HCT116 (cell line): ENCODE results near the gene AGTPBP1. TPM values are rescaled to one million over a fixed set of nuclear protein-coding genes. Genes with fewer than 3 reads are reported as not detected.

ENCODE experiments used
- ATAC-seq: fragments of 200-7000 bp; cut with Tn5 transposase; 2 replicates; pipeline ENCODE4 v1.9.1; 2020; ENCODE audit warnings: mild to moderate bottlenecking, moderate library complexity
- BruUV-seq: library from RNA; stranded (reverse); fragments of 400-500 nt; replicated peaks from 2 replicates; lab custom pipeline; 2021; lab: Mats Ljungman, UMichigan
- CTCF ChIA-PET: fragments of 300-600 bp; sonication (Branson Sonifier 250); formaldehyde crosslinking; loops from one replicate; lab custom pipeline; 2021; ENCODE audit warnings: antibody characterized with exemption; lab: Charles Lee
- POLR2A ChIA-PET: fragments of 300-600, 350-600 bp; sonication (Branson Sonifier 250); formaldehyde crosslinking; loops from one replicate; lab custom pipeline; 2021; ENCODE audit warnings: antibody characterized with exemption; lab: Charles Lee
- RAD21 ChIA-PET, 2 experiments: fragments of 300-600 bp; sonication (Branson Sonifier 250); formaldehyde crosslinking; loops; one replicate each; lab custom pipeline; 2023; ENCODE audit warnings: low total read pairs in 2 of 2; ENCODE audit not compliant: uncharacterized antibody in 2 of 2, unreplicated experiment in 2 of 2, low non-redundant PET in 1 of 2; lab: Charles Lee
- DNase-seq: peaks from one replicate; pipeline ENCODE4 v3.0.0-alpha.2; 2010; ENCODE audit warnings: low read depth, low spot score
- H2AFZ ChIP-seq: fragments of 200-600 bp; shearing (Covaris generic), sonication (generic); 2 replicates; pipeline ENCODE4 v1.6.1; 2017; ENCODE audit warnings: low read depth, mixed run types, mixed read lengths, antibody characterized with exemption, low read length; ENCODE audit not compliant: poor library complexity, severe bottlenecking
- H3K27ac ChIP-seq: 2 replicates; pipeline ENCODE4 v1.5.1; 2012; ENCODE audit warnings: low read depth, low read length
- H3K27me3 ChIP-seq: fragments of 200-600 bp; sonication (generic); 2 replicates; pipeline ENCODE4 v1.6.1; 2016; ENCODE audit warnings: mixed run types, low read length, mixed read lengths; ENCODE audit not compliant: insufficient read depth
- H3K36me3 ChIP-seq, 2 experiments: fragments of 200-500 bp in 1 of 2; fragments of 200-600 bp in 1 of 2; sonication (Bioruptor generic) in 1 of 2; sonication (generic) in 1 of 2; 2 replicates each; pipeline versions ENCODE4 v1.5.1 to v1.6.1; 2014 to 2016; ENCODE audit warnings: low read length in 2 of 2, inconsistent platforms in 1 of 2, mixed read lengths in 1 of 2, mixed run types in 1 of 2; ENCODE audit not compliant: insufficient read depth in 2 of 2, control insufficient read depth in 1 of 2
- H3K4me1 ChIP-seq, 2 experiments: fragments of 200-600 bp in 1 of 2; sonication (generic) in 1 of 2; 2 replicates each; pipeline versions ENCODE4 v1.5.1 to v1.6.1; 2012 to 2017; ENCODE audit warnings: low read length in 2 of 2, inconsistent platforms in 1 of 2, mild to moderate bottlenecking in 1 of 2, mixed read lengths in 1 of 2, mixed run types in 1 of 2, moderate library complexity in 1 of 2; ENCODE audit not compliant: insufficient read depth in 2 of 2, control insufficient read depth in 1 of 2
- H3K4me2 ChIP-seq: fragments of 200-600 bp; sonication (generic); 2 replicates; pipeline ENCODE4 v1.6.1; 2017; ENCODE audit warnings: mixed run types, low read length, mixed read lengths
- H3K4me3 ChIP-seq, 2 experiments: fragments of 200-600 bp in 1 of 2; sonication (generic) in 1 of 2; replicated peaks in 1 of 2; 2 replicates each; pipeline ENCODE4 v1.5.1; 2011 to 2016; ENCODE audit warnings: low read length in 2 of 2, control low read depth in 1 of 2, low read depth in 1 of 2, mild to moderate bottlenecking in 1 of 2, mixed read lengths in 1 of 2, mixed run types in 1 of 2
- H3K79me2 ChIP-seq: fragments of 200-600 bp; sonication (generic); 2 replicates; pipeline ENCODE4 v1.6.1; 2017; ENCODE audit warnings: mild to moderate bottlenecking, mixed run types, low read length, moderate library complexity, mixed read lengths; ENCODE audit not compliant: insufficient read depth
- H3K9ac ChIP-seq: fragments of 200-600 bp; sonication (generic); 2 replicates; pipeline ENCODE4 v1.6.1; 2016; ENCODE audit warnings: low read length, mixed read lengths
- H3K9me2 ChIP-seq: fragments of 200-600 bp; sonication (generic), shearing (Covaris generic); 2 replicates; pipeline ENCODE4 v1.6.1; 2017; ENCODE audit warnings: mixed run types, mild to moderate bottlenecking, moderate library complexity; ENCODE audit not compliant: insufficient read depth
- H3K9me3 ChIP-seq, 2 experiments: fragments of 200-500 bp in 1 of 2; fragments of 200-600 bp in 1 of 2; sonication (Bioruptor generic) in 1 of 2; sonication (generic) in 1 of 2; 2 replicates each; pipeline ENCODE4 v1.6.1; 2014 to 2017; ENCODE audit warnings: low read length in 2 of 2, mixed read lengths in 2 of 2, inconsistent platforms in 1 of 2, low read depth in 1 of 2, mild to moderate bottlenecking in 1 of 2, mixed run types in 1 of 2, moderate library complexity in 1 of 2; ENCODE audit not compliant: control insufficient read depth in 1 of 2, insufficient read depth in 1 of 2
- H4K20me1 ChIP-seq: fragments of 200-600 bp; sonication (generic), shearing (Covaris generic); 2 replicates; pipeline ENCODE4 v1.6.1; 2017; ENCODE audit warnings: mixed run types, mild to moderate bottlenecking, moderate library complexity; ENCODE audit not compliant: insufficient read depth
- CBX3 ChIP-seq: IDR thresholded peaks from 2 replicates; pipeline ENCODE4 v1.6.1; 2012; ENCODE audit warnings: low read depth
- CEBPB ChIP-seq: IDR thresholded peaks from 2 replicates; pipeline ENCODE4 v1.6.1; 2012; ENCODE audit warnings: low read depth
- CTCF ChIP-seq, 3 experiments: fragments of 200-600 bp in 1 of 3; sonication (generic) in 1 of 3; IDR thresholded peaks in 2 of 3; conservative IDR thresholded peaks in 1 of 3; 2 replicates each; pipeline ENCODE4 v1.5.1; 2012 to 2017; ENCODE audit warnings: low read depth in 2 of 3, low read length in 2 of 3, antibody characterized with exemption in 1 of 3, borderline replicate concordance in 1 of 3, control low read depth in 1 of 3, mild to moderate bottlenecking in 1 of 3, mixed read lengths in 1 of 3, mixed run types in 1 of 3, moderate library complexity in 1 of 3; ENCODE audit not compliant: insufficient read depth in 1 of 3
- ELF1 ChIP-seq: IDR thresholded peaks from 2 replicates; pipeline ENCODE4 v1.6.1; 2012; ENCODE audit warnings: low read depth, borderline replicate concordance
- EZH2 ChIP-seq: fragments of 200-600 bp; sonication (generic); IDR thresholded peaks from 2 replicates; pipeline ENCODE4 v1.6.1; 2017; ENCODE audit warnings: antibody characterized with exemption, mixed run types
- EZH2phosphoT487 ChIP-seq: fragments of 200-600 bp; IDR thresholded peaks from 2 replicates; pipeline ENCODE4 v1.6.1; 2018; ENCODE audit warnings: antibody characterized with exemption, borderline replicate concordance
- FOSL1 ChIP-seq: IDR thresholded peaks from 2 replicates; pipeline ENCODE4 v1.6.1; 2012; ENCODE audit warnings: low read depth
- JUND ChIP-seq: IDR thresholded peaks from 2 replicates; pipeline ENCODE4 v1.6.1; 2012
- POLR2A ChIP-seq: IDR thresholded peaks from 2 replicates; pipeline ENCODE4 v1.7.0; 2011; ENCODE audit warnings: borderline replicate concordance; ENCODE audit not compliant: insufficient read depth, insufficient read length; ENCODE audit errors: extremely low read depth
- POLR2AphosphoS5 ChIP-seq: IDR thresholded peaks from 2 replicates; pipeline ENCODE4 v1.6.1; 2011; ENCODE audit warnings: mild to moderate bottlenecking, low read depth, low read length, moderate library complexity
- RAD21 ChIP-seq: IDR thresholded peaks from 2 replicates; pipeline ENCODE4 v1.6.1; 2012; ENCODE audit warnings: low read depth, mild to moderate bottlenecking
- REST ChIP-seq: IDR thresholded peaks from 2 replicates; pipeline ENCODE4 v1.6.1; 2012; ENCODE audit warnings: low read depth
- SP1 ChIP-seq: IDR thresholded peaks from 2 replicates; pipeline ENCODE4 v1.6.1; 2012; ENCODE audit warnings: low read depth
- SRF ChIP-seq: IDR thresholded peaks from 2 replicates; pipeline ENCODE4 v1.6.1; 2012; ENCODE audit warnings: low read depth
- TCF7L2 ChIP-seq: IDR thresholded peaks from 2 replicates; pipeline ENCODE4 v1.7.0; 2011; ENCODE audit warnings: borderline replicate concordance, inconsistent platforms; ENCODE audit not compliant: insufficient read depth, insufficient read length; ENCODE audit errors: extremely low read depth
- YY1 ChIP-seq: IDR thresholded peaks from 2 replicates; pipeline ENCODE4 v1.6.1; 2011; ENCODE audit warnings: low read length, low read depth, moderate library complexity, mild to moderate bottlenecking; ENCODE audit not compliant: insufficient replicate concordance; ENCODE audit errors: extremely low read depth
- ZBTB33 ChIP-seq: IDR thresholded peaks from 2 replicates; pipeline ENCODE4 v1.6.1; 2011; ENCODE audit warnings: mild to moderate bottlenecking, low read length, moderate library complexity; ENCODE audit not compliant: insufficient replicate concordance; ENCODE audit errors: extremely low read depth
- intact Hi-C: fragments of 100-400 bp; cut with micrococcal nuclease; formaldehyde crosslinking; loops from 2 replicates; pipeline ENCODE4 v1.10.0; 2022
- total RNA-seq: library from RNA; stranded (reverse); gene quantifications from one replicate; pipeline ENCODE4 v1.2.1, GENCODE V29; 2021; ENCODE audit not compliant: unreplicated experiment

AGTPBP1 gene
- total RNA-seq, 1 experiment from 2014 or later: 17.4 TPM

GRCh38 chr9:85685081-85685480 is 56.7 kb downstream of the AGTPBP1 start (continued):
- TF ChIP-seq CTCF (IDR thresholded peaks at IDR 0.05 in 2 of 3, conservative IDR thresholded peaks at IDR 0.05 in 1 of 3; ENCODE audit: borderline replicate concordance in 1 of 3, insufficient read depth in 1 of 3, low read depth in 2 of 3, low read length in 2 of 3) (no peak), ELF1 (no peak), SP1 (no peak), JUND (no peak), FOSL1 (no peak), RAD21 (no peak), SRF (no peak), EZH2phosphoT487 (no peak), ZBTB33 (no peak), POLR2AphosphoS5 (no peak), CBX3 (no peak)

- Histone ChIP-seq H3K4me2 (no peak overlapping the region), H4K20me1 (no peaks in the 10 kb centered on the region), H2AFZ (no peak overlapping the region), H3K36me3 (no peaks in the 10 kb centered on the region), H3K27me3 (no peaks in the 10 kb centered on the region), H3K4me3 (no peak overlapping the region), H3K9me3 (no peaks in the 10 kb centered on the region), H3K79me2 (no peaks in the 10 kb centered on the region), H3K9me2 (no peaks in the 10 kb centered on the region), H3K9ac (no peak overlapping the region), H3K27ac (no peak overlapping the region), H3K4me1 (no peaks in the 10 kb centered on the region)
- RAD21 ChIA-PET: no interaction called here
- intact Hi-C loops: no loop called here
- DNase-seq (no peak), ATAC-seq (no peak)
- no TSS peak for BruUV-seq
- POLR2A ChIA-PET: no interaction called here
- CTCF ChIA-PET: no interaction called here
- TF ChIP-seq CBX3: no peak
- no peak for TF ChIP-seq TCF7L2
- TF ChIP-seq POLR2AphosphoS5: no peak
- TF ChIP-seq YY1: no peak
- no peak for TF ChIP-seq REST
- no peak for TF ChIP-seq CEBPB
- TF ChIP-seq POLR2A: no peak
- TF ChIP-seq EZH2: no peak
- TF ChIP-seq SP1: no peak
Observed at GRCh38 chr9:85676790-85677189, 65.0 kb downstream of the AGTPBP1 start.
